Measurements from ENCODE around the gene TENT5C.

GRCh38 chr1:117613969-117614729 lies 8.3 kb downstream of the TENT5C start:
- no peak for TF ChIP-seq CTCF (IDR thresholded peaks at IDR 0.05; ENCODE audit: insufficient read depth, low read length)
- no peak for TF ChIP-seq GABPA (IDR thresholded peaks at IDR 0.05; ENCODE audit: low read depth)
